ENCODE measurements around the gene MED8. TPM values are rescaled to one million over a fixed set of nuclear protein-coding genes. Genes with fewer than 3 reads are reported as not detected.

The MED8 gene
- total and polyA plus RNA-seq, 2 of the 13 experiments (the other 11 are each of a cell fraction or from before 2014, with no cell fraction given): 16.9 to 77.4 TPM

GRCh38 chr1:43358746-43359693 lies 30.6 kb downstream of the MED8 start, which contains the start of gene CDC20 (continued):
- TF ChIP-seq ZNF296 (CRISPR knock-in tag; conservative IDR thresholded peaks at IDR 0.05) (no peak), RXRB (CRISPR knock-in tag; IDR thresholded peaks at IDR 0.05; ENCODE audit: borderline replicate concordance) (peak; percentile 10; the same call in 1 of the 2 replicates), SIN3A (IDR thresholded peaks at IDR 0.05; ENCODE audit: borderline replicate concordance, low read depth, low read length) (peak; percentile 99), ZNF235 (CRISPR knock-in tag; IDR thresholded peaks at IDR 0.05; ENCODE audit: borderline replicate concordance) (no peak), SIN3B (IDR thresholded peaks at IDR 0.05; ENCODE audit: low read length) (peak; percentile 98), PHF8 (CRISPR knock-in tag; IDR thresholded peaks at IDR 0.05) (peak; percentile 55; the same call in 1 of the 2 replicates), ZNF136 (CRISPR knock-in tag; IDR thresholded peaks at IDR 0.05; ENCODE audit: low read depth) (no peak), YEATS4 (CRISPR knock-in tag; IDR thresholded peaks at IDR 0.05; ENCODE audit: borderline replicate concordance) (peak; percentile 65), CREM (IDR thresholded peaks at IDR 0.05) (peak; percentile 70), CREM (CRISPR knock-in tag; IDR thresholded peaks at IDR 0.05) (no peak), ZBTB3 (CRISPR knock-in tag; IDR thresholded peaks at IDR 0.05; ENCODE audit: borderline replicate concordance, low read depth) (no peak), GZF1 (CRISPR knock-in tag; IDR thresholded peaks at IDR 0.05) (no peak), ZNF503 (CRISPR knock-in tag; IDR thresholded peaks at IDR 0.05) (0 out of 2 replicates have a peak, but pooled peaks have one; percentile 25), HOXA7 (CRISPR knock-in tag; IDR thresholded peaks at IDR 0.05) (0 out of 2 replicates have a peak, but pooled peaks have one; percentile 86), NFYB (CRISPR knock-in tag; IDR thresholded peaks at IDR 0.05) (peak; percentile 97), ZNF839 (CRISPR knock-in tag; IDR thresholded peaks at IDR 0.05; ENCODE audit: borderline replicate concordance) (0 out of 2 replicates have a peak, but pooled peaks have one; percentile 17), ZBTB34 (CRISPR knock-in tag; IDR thresholded peaks at IDR 0.05) (no peak; the same call in 1 of the 2 replicates)
- TF ChIP-seq, protein P1, sequence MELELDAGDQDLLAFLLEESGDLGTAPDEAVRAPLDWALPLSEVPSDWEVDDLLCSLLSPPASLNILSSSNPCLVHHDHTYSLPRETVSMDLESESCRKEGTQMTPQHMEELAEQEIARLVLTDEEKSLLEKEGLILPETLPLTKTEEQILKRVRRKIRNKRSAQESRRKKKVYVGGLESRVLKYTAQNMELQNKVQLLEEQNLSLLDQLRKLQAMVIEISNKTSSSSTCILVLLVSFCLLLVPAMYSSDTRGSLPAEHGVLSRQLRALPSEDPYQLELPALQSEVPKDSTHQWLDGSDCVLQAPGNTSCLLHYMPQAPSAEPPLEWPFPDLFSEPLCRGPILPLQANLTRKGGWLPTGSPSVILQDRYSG (CRISPR knock-in tag; IDR thresholded peaks at IDR 0.05): peak; percentile 47; the same call in 1 of the 2 replicates
- TF ChIP-seq, protein P2, sequence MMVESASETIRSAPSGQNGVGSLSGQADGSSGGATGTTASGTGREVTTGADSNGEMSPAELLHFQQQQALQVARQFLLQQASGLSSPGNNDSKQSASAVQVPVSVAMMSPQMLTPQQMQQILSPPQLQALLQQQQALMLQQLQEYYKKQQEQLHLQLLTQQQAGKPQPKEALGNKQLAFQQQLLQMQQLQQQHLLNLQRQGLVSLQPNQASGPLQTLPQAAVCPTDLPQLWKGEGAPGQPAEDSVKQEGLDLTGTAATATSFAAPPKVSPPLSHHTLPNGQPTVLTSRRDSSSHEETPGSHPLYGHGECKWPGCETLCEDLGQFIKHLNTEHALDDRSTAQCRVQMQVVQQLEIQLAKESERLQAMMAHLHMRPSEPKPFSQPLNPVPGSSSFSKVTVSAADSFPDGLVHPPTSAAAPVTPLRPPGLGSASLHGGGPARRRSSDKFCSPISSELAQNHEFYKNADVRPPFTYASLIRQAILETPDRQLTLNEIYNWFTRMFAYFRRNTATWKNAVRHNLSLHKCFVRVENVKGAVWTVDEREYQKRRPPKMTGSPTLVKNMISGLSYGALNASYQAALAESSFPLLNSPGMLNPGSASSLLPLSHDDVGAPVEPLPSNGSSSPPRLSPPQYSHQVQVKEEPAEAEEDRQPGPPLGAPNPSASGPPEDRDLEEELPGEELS (CRISPR knock-in tag; IDR thresholded peaks at IDR 0.05): peak; percentile 18
- TF ChIP-seq, protein P3, sequence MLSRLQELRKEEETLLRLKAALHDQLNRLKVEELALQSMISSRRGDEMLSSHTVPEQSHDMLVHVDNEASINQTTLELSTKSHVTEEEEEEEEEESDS (CRISPR knock-in tag; IDR thresholded peaks at IDR 0.05; ENCODE audit: borderline replicate concordance): peak; percentile 97
- TF ChIP-seq, protein P4, sequence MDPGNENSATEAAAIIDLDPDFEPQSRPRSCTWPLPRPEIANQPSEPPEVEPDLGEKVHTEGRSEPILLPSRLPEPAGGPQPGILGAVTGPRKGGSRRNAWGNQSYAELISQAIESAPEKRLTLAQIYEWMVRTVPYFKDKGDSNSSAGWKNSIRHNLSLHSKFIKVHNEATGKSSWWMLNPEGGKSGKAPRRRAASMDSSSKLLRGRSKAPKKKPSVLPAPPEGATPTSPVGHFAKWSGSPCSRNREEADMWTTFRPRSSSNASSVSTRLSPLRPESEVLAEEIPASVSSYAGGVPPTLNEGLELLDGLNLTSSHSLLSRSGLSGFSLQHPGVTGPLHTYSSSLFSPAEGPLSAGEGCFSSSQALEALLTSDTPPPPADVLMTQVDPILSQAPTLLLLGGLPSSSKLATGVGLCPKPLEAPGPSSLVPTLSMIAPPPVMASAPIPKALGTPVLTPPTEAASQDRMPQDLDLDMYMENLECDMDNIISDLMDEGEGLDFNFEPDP (CRISPR knock-in tag; conservative IDR thresholded peaks at IDR 0.05): no peak

Measured in HepG2 (cell line).